Dendritic cell treated with granulocyte-macrophage colony-stimulating factor and Interleukin-4, amounts not matched to agents 40 ng/mL and 50 ng/mL, for 4 days (primary cell): ENCODE data around the gene INSC.

Source experiments
- H3K27ac Mint-ChIP-seq: one replicate; pipeline ENCODE4 v1.8.0; 2022; ENCODE audit warnings: mild to moderate bottlenecking, mixed read lengths
- H3K27me3 Mint-ChIP-seq: one replicate; pipeline ENCODE4 v1.8.0; 2022; ENCODE audit warnings: mild to moderate bottlenecking, mixed read lengths
- H3K36me3 Mint-ChIP-seq: one replicate; pipeline ENCODE4 v1.8.0; 2022; ENCODE audit warnings: low read depth, mixed read lengths
- H3K4me1 Mint-ChIP-seq: one replicate; pipeline ENCODE4 v1.8.0; 2022; ENCODE audit warnings: low read depth, mixed read lengths
- H3K4me3 Mint-ChIP-seq: one replicate; pipeline ENCODE4 v1.8.0; 2022; ENCODE audit warnings: mild to moderate bottlenecking, moderate library complexity, mixed read lengths
- H3K9me3 Mint-ChIP-seq: one replicate; pipeline ENCODE4 v1.8.0; 2022; ENCODE audit warnings: mixed read lengths
- intact Hi-C: fragments of 100-400 bp; cut with micrococcal nuclease; formaldehyde crosslinking; loops from one replicate; pipeline ENCODE4 v1.15.0; 2022

The INSC gene

GRCh38 chr11:15119352-15119751 lies 4.6 kb downstream of the INSC start:
- Mint-ChIP-seq H3K36me3 (no peaks in the 10 kb centered on the region), H3K27ac (no peak overlapping the region), H3K27me3 (peaks cover 21% of the 10 kb centered on the region), H3K4me1 (peaks cover 6% of the 10 kb centered on the region), H3K9me3 (no peaks in the 10 kb centered on the region), H3K4me3 (no peak overlapping the region)
- intact Hi-C loops, result no loop called here

- no peak overlapping the region for H3K4me3 Mint-ChIP-seq
- H3K27ac Mint-ChIP-seq, result no peak overlapping the region
- H3K27me3 Mint-ChIP-seq, result peaks cover 17% of the 10 kb centered on the region
- H3K9me3 Mint-ChIP-seq, result no peaks in the 10 kb centered on the region
- intact Hi-C loops, result no loop called here
- H3K4me1 Mint-ChIP-seq, result peaks cover 3% of the 10 kb centered on the region
- H3K36me3 Mint-ChIP-seq, result no peaks in the 10 kb centered on the region
These were observed 5.1 kb downstream of the INSC start for GRCh38 chr11:15119826-15120225.

- H3K4me1 Mint-ChIP-seq, result no peaks in the 10 kb centered on the region
- H3K4me3 Mint-ChIP-seq, result no peak overlapping the region
- intact Hi-C loops, result no loop called here
- no peaks in the 10 kb centered on the region for H3K9me3 Mint-ChIP-seq
- H3K36me3 Mint-ChIP-seq, result no peaks in the 10 kb centered on the region
- H3K27me3 Mint-ChIP-seq, result peaks cover 2% of the 10 kb centered on the region
- H3K27ac Mint-ChIP-seq, result no peak overlapping the region
These were observed 9.1 kb downstream of the INSC start for GRCh38 chr11:15123849-15124248.

- intact Hi-C loops, result no loop called here
- no peak overlapping the region for H3K4me3 Mint-ChIP-seq
- peaks cover 2% of the 10 kb centered on the region for H3K27me3 Mint-ChIP-seq
- no peaks in the 10 kb centered on the region for H3K36me3 Mint-ChIP-seq
- no peaks in the 10 kb centered on the region for H3K9me3 Mint-ChIP-seq
- no peak overlapping the region for H3K27ac Mint-ChIP-seq
- no peaks in the 10 kb centered on the region for H3K4me1 Mint-ChIP-seq
These were observed 9.8 kb downstream of the INSC start for GRCh38 chr11:15124528-15124927.

GRCh38 chr11:15127341-15127740 lies 12.6 kb downstream of the INSC start:
- no peak overlapping the region for H3K4me3 Mint-ChIP-seq
- no peaks in the 10 kb centered on the region for H3K4me1 Mint-ChIP-seq
- peaks cover 2% of the 10 kb centered on the region for H3K27me3 Mint-ChIP-seq
- intact Hi-C loops, result no loop called here
- no peak overlapping the region for H3K27ac Mint-ChIP-seq
- H3K36me3 Mint-ChIP-seq, result no peaks in the 10 kb centered on the region
- H3K9me3 Mint-ChIP-seq, result no peaks in the 10 kb centered on the region

GRCh38 chr11:15128621-15129020 lies 13.9 kb downstream of the INSC start:
- H3K4me3 Mint-ChIP-seq, result no peak overlapping the region
- intact Hi-C loops, result no loop called here
- no peak overlapping the region for H3K27ac Mint-ChIP-seq
- H3K27me3 Mint-ChIP-seq, result peaks cover 2% of the 10 kb centered on the region
- no peaks in the 10 kb centered on the region for H3K9me3 Mint-ChIP-seq
- H3K36me3 Mint-ChIP-seq, result no peaks in the 10 kb centered on the region
- H3K4me1 Mint-ChIP-seq, result no peaks in the 10 kb centered on the region

GRCh38 chr11:15136166-15136565 lies 21.4 kb downstream of the INSC start:
- no peaks in the 10 kb centered on the region for H3K4me1 Mint-ChIP-seq

GRCh38 chr11:15139096-15139770 lies 24.5 kb downstream of the INSC start:
- H3K36me3 Mint-ChIP-seq, result no peaks in the 10 kb centered on the region
- no peaks in the 10 kb centered on the region for H3K4me1 Mint-ChIP-seq
- H3K27ac Mint-ChIP-seq, result no peak overlapping the region
- intact Hi-C loops, result no loop called here
- no peaks in the 10 kb centered on the region for H3K27me3 Mint-ChIP-seq
- H3K4me3 Mint-ChIP-seq, result no peak overlapping the region
- H3K9me3 Mint-ChIP-seq, result no peaks in the 10 kb centered on the region

More at GRCh38 chr11:15136166-15136565, 21.4 kb downstream of the INSC start:
- Mint-ChIP-seq H3K36me3 (no peaks in the 10 kb centered on the region), H3K27ac (no peak overlapping the region), H3K4me3 (no peak overlapping the region), H3K9me3 (no peaks in the 10 kb centered on the region), H3K27me3 (no peaks in the 10 kb centered on the region)
- intact Hi-C loops, result no loop called here

- Mint-ChIP-seq H3K27me3 (no peaks in the 10 kb centered on the region), H3K27ac (no peak overlapping the region), H3K9me3 (no peaks in the 10 kb centered on the region), H3K4me3 (no peak overlapping the region), H3K4me1 (no peaks in the 10 kb centered on the region), H3K36me3 (no peaks in the 10 kb centered on the region)
- intact Hi-C loops, result no loop called here
These were observed 25.4 kb downstream of the INSC start for GRCh38 chr11:15139958-15140659.

- Mint-ChIP-seq H3K36me3 (no peaks in the 10 kb centered on the region), H3K9me3 (no peaks in the 10 kb centered on the region), H3K4me3 (no peak overlapping the region), H3K27ac (no peak overlapping the region), H3K27me3 (no peaks in the 10 kb centered on the region), H3K4me1 (peaks cover 8% of the 10 kb centered on the region)
- intact Hi-C loops, result no loop called here
These were observed 26.7 kb downstream of the INSC start for GRCh38 chr11:15141381-15141780.

- intact Hi-C loops, result no loop called here
- Mint-ChIP-seq H3K27me3 (no peaks in the 10 kb centered on the region), H3K9me3 (no peaks in the 10 kb centered on the region), H3K4me3 (no peak overlapping the region), H3K27ac (no peak overlapping the region), H3K4me1 (peaks cover 8% of the 10 kb centered on the region), H3K36me3 (no peaks in the 10 kb centered on the region)
These were observed 28.1 kb downstream of the INSC start for GRCh38 chr11:15142838-15143237.

GRCh38 chr11:15143855-15144254 lies 29.1 kb downstream of the INSC start:
- Mint-ChIP-seq H3K9me3 (no peaks in the 10 kb centered on the region), H3K4me3 (no peak overlapping the region), H3K27ac (no peak overlapping the region), H3K4me1 (peaks cover 8% of the 10 kb centered on the region), H3K27me3 (no peaks in the 10 kb centered on the region), H3K36me3 (no peaks in the 10 kb centered on the region)
- intact Hi-C loops, result no loop called here

- intact Hi-C loops, result no loop called here
- Mint-ChIP-seq H3K4me1 (peaks cover 8% of the 10 kb centered on the region), H3K9me3 (no peaks in the 10 kb centered on the region), H3K27me3 (no peaks in the 10 kb centered on the region), H3K27ac (no peak overlapping the region), H3K4me3 (no peak overlapping the region), H3K36me3 (no peaks in the 10 kb centered on the region)
These were observed 29.6 kb downstream of the INSC start for GRCh38 chr11:15144347-15144746.

- Mint-ChIP-seq H3K9me3 (no peaks in the 10 kb centered on the region), H3K36me3 (no peaks in the 10 kb centered on the region), H3K4me1 (peaks cover 8% of the 10 kb centered on the region), H3K4me3 (no peak overlapping the region), H3K27ac (no peak overlapping the region), H3K27me3 (no peaks in the 10 kb centered on the region)
- intact Hi-C loops, result no loop called here
These were observed 30.4 kb downstream of the INSC start for GRCh38 chr11:15145151-15145550.

- Mint-ChIP-seq H3K4me1 (peaks cover 8% of the 10 kb centered on the region), H3K27me3 (no peaks in the 10 kb centered on the region), H3K27ac (no peak overlapping the region)
These were observed 30.9 kb downstream of the INSC start for GRCh38 chr11:15145615-15146014.

More at GRCh38 chr11:15145615-15146014, 30.9 kb downstream of the INSC start:
- no peaks in the 10 kb centered on the region for H3K9me3 Mint-ChIP-seq
- intact Hi-C loops, result no loop called here
- no peaks in the 10 kb centered on the region for H3K36me3 Mint-ChIP-seq
- H3K4me3 Mint-ChIP-seq, result no peak overlapping the region
